AG09309 (cell line): ENCODE measurements around the gene LRMDA.

ENCODE experiments used
- DNase-seq: peaks from one replicate; pipeline ENCODE4 v3.0.0-alpha.2; 2010; ENCODE audit warnings: low read depth
- H3K4me3 ChIP-seq: 2 replicates; pipeline ENCODE4 v1.5.1; 2011; ENCODE audit warnings: mild to moderate bottlenecking, low read depth, low read length, moderate library complexity; ENCODE audit not compliant: control insufficient read depth
- CTCF ChIP-seq: IDR thresholded peaks from 2 replicates; pipeline ENCODE4 v1.5.1; 2011; ENCODE audit warnings: mild to moderate bottlenecking, low read depth, low read length, inconsistent platforms; ENCODE audit not compliant: insufficient read depth, control insufficient read depth; ENCODE audit errors: missing control alignments

Gene LRMDA

GRCh38 chr10:76479103-76479790 is 1047.8 kb downstream of the LRMDA start:
- TF ChIP-seq CTCF = no peak
- DNase-seq = no peak
- no peak overlapping the region for H3K4me3 ChIP-seq

- DNase-seq = no peak
- TF ChIP-seq CTCF = no peak
- no peak overlapping the region for H3K4me3 ChIP-seq
Measured at GRCh38 chr10:76481178-76481577, 1049.8 kb downstream of the LRMDA start.

GRCh38 chr10:76487582-76487981 is 1056.2 kb downstream of the LRMDA start:
- H3K4me3 ChIP-seq = no peak overlapping the region
- TF ChIP-seq CTCF = no peak
- DNase-seq = no peak

GRCh38 chr10:76488602-76489001 is 1057.2 kb downstream of the LRMDA start:
- TF ChIP-seq CTCF = no peak
- DNase-seq = no peak
- no peak overlapping the region for H3K4me3 ChIP-seq

- DNase-seq = no peak
Measured at GRCh38 chr10:76491216-76491615, 1059.8 kb downstream of the LRMDA start.

GRCh38 chr10:76492026-76492425 is 1060.6 kb downstream of the LRMDA start:
- peak; percentile 43 for DNase-seq
- H3K4me3 ChIP-seq = no peak overlapping the region
- no peak for TF ChIP-seq CTCF

More at GRCh38 chr10:76491216-76491615, 1059.8 kb downstream of the LRMDA start:
- H3K4me3 ChIP-seq = no peak overlapping the region
- no peak for TF ChIP-seq CTCF

- no peak for TF ChIP-seq CTCF
- DNase-seq = no peak
- H3K4me3 ChIP-seq = no peak overlapping the region
Measured at GRCh38 chr10:76492678-76493472, 1061.5 kb downstream of the LRMDA start.
